Measurements from ENCODE around the gene ATP13A4.
"Not testable (repeated sequence)": the region's sequence is repeated elsewhere in the genome, so short reads cannot be mapped to it uniquely, and the experiment has no call there.

ATP13A4 gene

DNA sequence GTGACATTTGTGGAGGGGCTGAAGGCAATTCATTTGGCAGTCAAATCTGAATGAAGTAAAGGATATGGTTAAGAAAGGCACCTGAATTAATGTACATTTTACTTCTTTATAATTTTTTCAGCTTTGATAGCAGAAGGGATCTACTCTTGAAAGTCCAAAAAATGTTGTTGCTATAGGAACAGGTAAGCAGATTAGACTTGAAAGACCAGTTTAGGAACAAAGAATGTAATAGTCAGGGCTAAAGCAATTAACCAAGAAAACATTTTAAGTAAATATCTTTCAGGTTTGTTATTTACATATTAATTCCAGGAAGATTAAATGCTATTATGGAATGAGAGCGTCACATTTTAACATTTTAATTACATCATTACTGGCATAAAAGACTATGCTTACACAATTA, 1.1 kb downstream of the ATP13A4 start:
- no peak for DNase-seq

DNA sequence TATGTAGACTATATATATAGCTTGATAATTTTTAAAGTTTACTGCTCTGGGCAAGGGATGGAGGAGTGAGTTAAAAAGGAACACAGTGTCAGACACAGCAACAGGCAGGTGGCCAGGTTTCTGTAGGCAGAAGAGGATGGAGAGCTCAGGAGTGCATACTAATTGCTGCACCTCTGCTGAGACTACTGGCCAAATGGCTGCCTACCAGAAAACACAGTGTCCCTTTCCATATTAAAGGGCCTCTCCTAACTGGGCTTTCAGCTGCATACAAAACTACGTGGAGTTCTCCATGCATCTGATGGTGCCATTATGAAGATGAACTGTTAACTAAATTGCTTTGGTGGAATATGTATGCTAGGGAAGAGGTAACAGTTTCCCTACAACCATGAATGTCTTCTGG, 1.8 kb downstream of the ATP13A4 start:
- DNase-seq = no peak

DNA sequence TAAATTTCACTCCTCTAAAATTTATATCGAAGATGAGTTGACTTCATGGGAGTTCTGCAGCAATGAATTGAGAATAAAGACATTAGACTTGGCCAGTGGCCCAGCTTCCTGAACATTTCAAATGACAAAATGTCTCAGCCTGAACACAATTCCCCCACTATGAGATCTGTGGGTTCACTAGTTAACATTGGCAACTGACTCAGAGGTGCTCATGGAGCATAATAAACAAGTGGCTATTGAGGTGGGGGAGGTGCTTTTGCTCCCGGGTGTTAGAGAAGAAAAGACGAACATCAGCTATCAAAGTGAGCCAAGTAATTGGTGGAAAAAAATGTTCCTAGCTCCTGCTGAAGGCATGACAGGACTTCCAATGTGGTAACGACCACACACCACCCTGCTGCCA, 6.3 kb downstream of the ATP13A4 start:
- no peak for DNase-seq

DNA sequence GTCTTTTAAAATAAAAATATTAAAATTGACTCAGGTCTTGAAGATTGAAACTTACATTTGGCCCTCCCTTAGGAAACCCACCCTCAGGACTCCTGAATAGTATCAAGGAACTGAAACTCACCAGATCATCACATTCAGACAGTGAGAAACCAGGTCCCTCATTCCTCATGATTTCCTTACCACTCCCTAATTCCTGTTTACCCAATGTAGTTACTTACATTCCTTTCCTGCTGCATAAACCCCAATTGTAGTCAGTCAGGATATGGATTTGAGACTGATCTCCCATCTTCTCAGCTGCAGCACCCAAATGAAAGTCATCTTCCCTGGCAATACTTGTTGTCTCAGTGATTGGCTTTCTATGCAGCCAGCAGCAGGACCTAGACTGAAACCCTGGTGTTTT, 8.6 kb downstream of the ATP13A4 start:
- DNase-seq = no peak

DNA sequence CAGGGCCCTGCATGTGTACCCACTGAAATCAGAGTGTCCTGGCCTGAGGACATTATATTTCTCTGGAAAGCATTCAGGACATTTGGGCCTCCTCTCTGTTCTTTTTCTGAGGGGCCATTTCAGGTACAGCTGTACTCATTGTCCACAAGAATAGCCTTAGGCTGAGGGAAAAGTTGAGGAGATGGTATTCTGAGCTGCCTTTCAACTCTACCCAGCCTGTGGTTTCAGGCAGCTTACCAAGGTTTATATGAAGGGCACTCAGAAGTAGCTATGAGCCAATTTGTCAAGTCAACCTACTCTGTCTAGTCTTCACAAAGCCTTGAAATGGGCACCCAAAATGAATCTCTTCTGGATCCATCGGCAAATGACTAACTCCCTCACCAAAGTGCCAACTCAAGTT, 9.4 kb downstream of the ATP13A4 start:
- DNase-seq = no peak

DNA sequence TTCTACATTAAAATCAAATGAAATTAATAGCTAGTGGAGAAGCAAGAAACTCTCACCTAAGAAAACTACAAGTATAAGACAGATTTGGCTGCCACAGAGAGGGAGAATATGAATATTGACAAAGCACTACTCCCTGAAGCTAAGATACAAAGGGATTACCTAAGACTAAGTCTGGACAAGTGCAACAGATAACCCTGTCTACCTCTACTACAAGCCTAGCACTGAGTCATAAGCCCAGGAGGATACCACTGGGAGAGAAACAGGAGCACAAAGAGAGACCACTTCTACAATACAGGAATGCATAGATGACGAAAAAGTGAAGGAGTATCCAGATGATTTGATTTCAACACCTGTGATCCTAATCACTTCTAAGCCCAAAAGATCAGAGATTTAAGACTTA, 10.4 kb downstream of the ATP13A4 start:
- DNase-seq = no peak

DNA sequence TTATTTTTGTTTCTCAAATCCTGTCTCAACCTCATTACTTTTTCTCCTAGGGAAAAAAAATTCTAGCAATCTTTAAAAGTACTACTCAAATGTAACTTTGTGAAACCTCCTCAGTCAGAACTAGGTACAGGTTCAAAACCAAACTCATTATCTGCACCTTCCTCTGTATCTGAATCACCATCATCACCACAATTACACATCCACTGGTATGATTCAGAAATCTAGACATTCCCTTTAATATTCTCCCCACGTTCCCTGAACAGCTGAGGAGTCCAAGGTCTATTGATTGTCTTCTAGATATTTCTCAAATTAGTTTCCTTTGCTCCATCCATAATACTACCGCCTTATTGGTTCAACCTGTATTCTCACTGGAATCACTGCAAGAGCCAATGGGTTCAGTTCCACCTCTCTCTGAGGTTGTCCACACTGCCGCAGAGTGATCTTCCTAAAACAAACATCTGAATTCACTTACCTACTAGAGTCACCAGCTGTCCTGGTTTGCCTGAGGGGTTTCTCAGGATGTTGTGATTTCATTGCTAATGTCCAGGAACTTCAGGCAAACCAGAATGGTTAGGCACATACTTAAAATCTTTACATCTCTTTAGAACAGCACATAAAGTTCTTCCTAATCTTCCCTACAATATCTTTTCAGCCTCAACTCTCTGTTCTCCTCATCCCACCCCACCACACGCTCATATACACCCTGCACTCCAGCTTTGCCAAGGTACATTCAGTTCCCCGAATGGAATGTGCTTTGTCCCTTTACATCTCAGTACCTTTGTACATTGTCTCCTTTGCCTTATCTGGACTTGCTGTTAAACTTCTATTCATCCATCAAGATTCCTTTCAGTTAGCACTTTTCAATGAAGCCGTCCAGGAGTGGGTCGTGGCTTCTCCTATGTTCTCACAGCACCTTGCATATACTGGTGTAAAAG, 24.2 kb downstream of the ATP13A4 start:
- DNase-seq = no peak

DNA sequence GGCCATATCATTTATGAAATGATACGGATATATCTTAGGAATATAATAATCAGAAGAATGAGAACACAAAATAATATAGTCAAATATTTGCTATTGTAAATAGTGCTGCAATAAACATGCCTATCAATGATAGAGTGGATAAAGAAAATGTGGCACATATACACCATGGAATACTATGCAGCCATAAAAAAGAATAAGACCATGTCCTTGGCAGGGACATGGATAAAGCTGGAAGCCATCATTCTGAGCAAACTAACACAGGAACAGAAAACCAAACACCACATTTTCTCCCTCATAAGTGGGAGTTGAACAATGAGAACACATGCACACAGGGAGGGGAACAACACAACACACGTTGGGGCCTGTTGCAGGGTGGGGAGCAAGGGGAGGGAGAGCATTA, 28.6 kb downstream of the ATP13A4 start:
- DNase-seq = not testable (repeated sequence)

DNA sequence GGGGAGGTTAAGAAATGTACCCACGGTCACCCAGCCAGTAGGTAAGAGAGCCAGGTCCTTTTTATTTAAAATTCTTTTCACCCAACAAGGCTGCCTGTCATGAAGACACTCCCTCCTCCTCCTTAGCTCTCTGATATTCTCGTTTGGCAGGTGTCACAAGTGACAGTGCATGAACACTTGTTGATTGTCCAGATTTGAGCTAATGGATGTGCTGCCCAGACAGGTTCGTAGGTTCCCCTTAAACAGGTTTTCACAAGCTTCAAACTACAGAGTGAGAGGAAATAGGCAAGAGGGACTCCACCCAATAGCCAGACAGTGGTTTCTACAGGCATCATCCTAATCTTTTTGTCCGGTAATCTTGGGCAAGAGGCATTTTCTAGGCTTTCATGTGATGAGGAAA, 32.2 kb downstream of the ATP13A4 start:
- DNase-seq = no peak

DNA sequence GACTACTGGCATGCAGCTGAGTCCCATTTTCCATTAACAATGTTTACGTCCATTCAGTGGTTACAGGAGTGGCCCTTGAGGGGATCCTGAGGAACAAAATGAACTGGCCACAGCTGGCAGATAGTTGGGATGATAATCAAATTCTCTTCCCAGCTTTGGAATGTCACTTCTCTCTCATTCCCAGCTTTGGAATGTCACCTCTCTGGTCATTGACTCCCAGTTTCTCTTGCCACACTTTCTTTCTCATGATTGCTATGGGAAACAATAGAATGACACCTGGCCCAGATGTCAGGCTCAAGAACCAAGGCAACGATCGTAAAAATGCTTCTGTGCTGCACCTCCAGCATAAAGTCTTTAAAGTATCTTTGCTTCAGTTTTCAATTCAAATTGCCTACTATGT, 34.0 kb downstream of the ATP13A4 start:
- DNase-seq = no peak

DNA sequence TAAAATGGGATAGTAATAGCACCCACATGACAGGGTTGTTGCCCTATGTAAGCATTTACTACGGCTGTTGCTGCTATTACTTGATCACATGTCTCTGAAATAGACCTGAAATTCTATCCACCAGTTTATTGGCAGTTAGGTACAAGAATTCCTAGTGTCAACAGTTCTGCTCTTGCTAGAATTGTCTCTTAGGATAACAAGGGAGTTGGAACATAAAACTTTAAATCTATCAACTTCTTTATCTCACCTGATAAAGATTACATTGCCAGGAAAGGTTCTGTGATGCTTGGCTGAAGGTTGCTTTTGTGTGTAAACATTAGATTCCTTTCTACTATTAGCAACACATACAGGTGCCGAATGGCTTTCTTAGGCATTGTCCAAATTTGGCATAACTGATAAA, 38.7 kb downstream of the ATP13A4 start:
- DNase-seq = no peak

DNA sequence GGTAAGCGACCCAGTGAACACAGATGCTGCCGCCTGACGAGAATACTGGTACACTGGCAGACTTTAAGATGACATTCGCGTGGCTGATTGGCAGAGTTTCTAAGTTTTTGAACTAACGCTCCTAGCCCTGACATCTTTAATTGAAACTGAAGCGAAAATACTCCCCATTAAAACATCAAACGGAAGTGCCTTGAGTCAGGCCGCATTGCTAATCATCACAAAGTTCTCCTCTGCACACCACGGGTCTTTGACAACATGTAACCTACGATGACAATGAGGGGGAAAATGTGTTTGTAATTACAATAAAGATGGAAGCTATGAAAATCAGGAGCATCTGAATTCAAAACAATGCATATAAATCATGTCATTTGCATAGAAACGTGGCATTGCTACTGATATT, 44.5 kb downstream of the ATP13A4 start:
- no peak for DNase-seq

DNA sequence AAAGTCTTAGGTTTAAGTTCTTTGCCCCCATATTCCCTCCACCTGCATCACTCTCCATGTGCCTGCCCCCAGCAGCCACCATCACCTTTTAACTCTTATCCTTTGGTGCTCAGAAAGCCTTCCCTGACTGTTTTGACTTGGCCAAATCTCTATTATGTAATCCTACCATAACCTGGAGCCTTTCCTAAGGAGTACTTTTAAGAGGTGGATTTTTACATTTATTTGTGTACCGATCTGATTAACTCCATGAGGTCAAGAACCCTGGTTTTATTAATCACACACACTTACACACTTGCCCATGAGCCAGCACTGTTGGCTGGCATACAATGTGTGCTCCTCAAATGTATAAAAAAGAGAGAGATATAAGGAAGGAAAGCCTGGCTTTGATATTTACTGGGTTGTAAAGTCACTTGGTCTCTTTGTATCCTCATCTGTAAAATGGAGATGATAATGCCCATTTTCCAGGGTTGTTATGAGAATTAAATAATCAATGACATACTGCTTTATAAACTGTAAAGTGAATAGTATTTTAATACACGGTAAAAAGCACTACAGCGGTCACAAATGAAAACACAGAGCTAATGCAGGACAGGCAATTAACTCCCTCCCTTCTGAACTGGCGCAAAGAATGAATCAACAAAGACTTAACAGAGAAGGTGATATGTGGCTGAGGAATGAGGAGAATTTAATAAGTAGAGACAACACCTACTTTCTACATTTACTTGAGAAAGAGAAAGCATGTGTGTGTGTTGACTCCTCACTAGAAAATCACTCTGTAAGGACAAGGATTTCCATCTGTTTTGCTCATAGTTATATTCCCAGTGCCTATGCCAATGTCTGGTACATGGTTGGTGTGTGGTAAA, 45.4 kb downstream of the ATP13A4 start:
- no peak for DNase-seq

DNA sequence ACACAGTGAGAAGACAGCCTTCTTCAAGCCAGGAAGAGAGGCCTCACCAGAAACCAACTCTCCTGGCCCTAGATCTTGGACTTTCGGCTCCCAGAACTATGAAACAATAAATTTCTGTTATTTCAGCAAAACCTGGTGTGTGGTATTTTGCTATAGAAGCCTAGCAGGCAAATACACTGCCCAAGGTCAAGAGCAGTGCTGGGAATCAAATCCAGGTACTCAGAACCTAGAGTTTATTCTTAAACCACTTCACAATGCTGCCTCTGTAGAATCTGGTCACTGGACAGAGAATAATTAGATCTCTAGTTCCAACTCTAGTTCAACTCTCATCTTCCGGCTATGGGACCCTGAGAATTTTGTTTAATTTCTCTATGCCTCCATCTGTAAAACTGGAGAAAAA, 46.6 kb downstream of the ATP13A4 start:
- DNase-seq = no peak

DNA sequence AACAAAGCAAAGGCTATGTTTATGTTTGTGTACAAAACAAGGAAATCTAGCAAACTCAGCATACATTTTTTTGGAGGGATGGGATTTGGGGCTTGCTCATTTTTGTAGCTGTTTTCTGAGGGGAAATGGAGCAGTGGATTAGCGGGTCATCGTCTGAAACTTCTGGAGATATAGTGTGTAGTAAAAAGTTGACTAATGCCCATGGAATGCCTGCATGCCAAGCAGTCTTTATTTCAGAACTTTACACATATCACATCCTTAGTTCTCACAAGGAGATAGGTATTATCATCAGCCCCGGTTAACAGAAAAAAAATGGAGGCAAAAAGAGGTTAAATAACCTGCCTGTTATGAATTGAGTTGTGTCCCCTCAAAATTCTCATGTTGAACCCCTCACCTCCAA, 47.1 kb downstream of the ATP13A4 start:
- DNase-seq = no peak

DNA sequence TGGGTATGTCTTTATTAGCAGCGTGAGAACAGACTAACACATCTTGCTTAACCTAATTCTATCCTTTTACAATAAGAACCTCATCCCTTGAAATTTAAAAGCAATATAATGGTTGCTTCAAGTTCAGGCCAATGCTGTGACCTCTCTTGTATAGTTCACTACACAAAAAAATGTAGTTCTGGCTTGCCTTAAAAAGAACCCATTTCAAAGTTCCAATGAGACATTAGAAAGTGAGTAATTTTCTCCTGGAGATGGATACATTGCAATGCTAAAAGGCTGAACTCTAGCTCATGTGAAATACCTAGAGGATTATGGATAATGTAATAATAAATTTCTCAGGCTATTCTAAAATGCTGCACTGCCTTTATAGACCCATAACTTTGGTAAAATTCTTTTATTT, 47.8 kb downstream of the ATP13A4 start:
- no peak for DNase-seq

DNA sequence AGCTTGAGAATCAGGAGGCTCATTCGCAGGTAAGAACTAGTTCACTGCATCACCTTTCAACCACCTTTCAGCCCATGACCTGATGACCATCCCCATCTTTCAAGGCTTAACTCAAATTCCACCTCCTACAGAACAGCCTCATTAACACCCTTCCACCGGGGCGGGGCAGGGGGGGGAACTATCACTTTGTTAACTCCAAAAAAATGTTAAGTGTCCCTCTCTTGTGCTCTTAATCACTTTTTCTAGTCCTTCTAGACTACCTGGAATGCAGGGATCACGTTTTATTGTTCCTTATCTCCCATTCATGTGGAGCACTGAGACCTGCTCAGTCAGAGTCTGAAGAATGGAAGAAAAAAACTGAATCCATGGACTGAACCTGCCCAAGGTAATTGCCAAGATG, 51.8 kb downstream of the ATP13A4 start:
- DNase-seq = no peak

DNA sequence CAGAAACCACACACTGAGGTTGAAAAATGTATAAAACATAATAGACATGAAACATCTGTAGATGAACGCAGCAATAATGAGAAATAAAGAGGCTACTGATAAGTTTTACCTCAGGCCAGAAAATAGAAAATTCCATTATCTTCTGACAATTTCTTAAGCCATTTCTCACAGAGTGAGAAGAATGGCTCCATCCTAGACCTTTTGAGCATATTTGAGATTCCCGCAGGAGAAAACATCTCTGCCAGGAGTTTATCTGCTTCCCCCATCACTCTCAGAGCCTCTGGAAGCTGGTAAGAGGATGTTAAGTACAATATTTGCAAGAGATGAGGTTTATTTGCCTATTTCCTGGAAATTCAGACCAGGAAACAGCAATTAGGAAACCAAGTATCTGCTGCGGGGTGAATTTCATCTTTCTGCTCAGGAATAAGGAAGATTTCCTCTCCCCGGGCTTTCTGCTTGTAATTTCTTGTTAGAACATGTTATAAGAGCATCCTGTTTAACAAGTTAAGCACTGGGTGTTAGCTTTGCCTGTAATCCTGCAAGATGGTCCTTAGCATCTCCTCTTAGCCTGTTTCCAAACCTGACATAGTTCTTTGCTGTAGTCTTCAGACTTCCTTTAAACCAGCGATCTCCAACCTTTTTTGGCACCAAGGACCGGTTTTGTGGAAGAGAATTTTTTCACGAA, 54.8 kb downstream of the ATP13A4 start:
- DNase-seq = no peak

DNA sequence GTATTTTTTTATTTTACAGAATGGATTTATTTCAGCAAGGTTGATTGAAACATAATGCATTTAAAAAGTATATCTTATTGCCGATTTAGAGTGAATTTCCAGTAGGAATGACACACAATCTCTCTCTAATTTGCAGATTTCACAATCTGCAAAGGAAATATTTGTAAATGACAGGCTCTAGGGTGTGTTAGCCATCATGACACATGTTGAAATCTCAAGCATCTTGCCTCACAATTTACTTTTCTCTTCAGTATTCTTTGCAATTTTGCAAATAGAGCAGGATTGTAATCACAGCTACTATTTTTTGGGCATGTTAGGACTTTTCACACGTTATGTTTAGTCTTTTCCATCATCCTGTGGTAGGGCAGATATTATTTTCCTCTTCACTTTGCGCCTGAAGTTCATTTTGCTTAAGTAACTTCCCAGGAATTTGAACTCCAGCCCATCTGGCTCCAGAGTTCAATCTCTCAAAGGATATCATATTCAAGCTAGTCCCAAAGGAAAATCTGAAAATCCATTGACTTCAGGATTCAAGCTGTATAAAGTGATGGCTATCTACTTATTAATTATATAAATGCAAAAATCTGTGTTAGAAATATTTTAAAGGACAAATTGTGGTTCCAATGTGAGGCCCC, 55.4 kb downstream of the ATP13A4 start:
- DNase-seq = no peak

DNA sequence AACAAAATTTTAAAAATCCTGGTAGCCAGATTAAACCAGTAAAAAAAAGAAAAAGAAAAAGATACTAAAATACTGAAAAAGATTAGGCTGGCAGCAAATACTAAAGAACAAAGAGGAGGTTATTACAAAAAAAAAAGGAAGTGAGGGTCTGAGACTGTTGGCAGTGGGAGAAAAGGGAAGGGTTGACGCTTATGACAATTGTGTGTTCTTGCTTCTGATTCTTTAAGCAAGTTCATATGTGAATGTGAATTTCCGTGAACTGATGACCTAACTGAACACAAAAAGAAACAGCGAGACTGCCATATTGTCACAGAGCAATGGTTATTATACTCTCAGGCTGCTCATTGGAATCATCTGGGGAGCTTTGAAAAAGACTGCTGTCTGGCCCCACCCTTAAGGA, 56.5 kb downstream of the ATP13A4 start:
- DNase-seq = no peak

DNA sequence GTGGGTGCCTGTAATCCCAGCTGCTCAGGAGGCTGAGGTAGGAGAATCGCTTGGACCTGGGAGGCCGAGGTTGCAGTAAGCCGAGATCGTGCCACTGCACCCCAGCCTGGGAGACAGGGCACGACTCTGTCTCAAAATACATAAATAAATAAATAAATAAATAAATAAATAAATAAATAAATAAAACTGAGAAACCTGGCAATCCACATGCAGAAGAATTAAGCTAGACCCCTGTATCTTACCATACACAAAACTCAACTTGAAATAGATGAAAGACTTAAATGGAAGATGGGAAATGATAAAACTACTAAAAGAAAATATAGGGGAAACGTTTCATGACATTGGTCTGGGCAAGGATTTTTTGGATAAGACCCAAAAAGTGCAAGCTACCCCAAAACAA, 58.0 kb downstream of the ATP13A4 start:
- DNase-seq = no peak

DNA sequence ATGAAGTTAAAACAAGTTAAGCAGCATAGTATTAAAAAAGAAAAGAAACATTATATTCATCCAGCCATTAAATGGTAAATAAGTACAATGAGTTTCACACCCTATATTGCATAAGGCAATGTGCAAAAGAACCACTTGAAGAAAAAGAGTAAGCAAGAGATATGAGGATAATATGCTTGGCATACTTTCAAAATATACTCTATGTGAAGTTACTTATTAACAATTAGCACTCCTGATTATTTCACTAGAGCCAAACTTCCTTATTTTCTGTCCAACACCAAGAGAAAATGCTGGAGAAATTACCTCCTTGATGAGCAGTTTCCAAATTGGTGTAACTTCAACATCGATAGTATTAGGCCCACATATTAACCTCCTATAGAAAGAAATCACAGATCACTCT, 63.7 kb downstream of the ATP13A4 start:
- DNase-seq = no peak

DNA sequence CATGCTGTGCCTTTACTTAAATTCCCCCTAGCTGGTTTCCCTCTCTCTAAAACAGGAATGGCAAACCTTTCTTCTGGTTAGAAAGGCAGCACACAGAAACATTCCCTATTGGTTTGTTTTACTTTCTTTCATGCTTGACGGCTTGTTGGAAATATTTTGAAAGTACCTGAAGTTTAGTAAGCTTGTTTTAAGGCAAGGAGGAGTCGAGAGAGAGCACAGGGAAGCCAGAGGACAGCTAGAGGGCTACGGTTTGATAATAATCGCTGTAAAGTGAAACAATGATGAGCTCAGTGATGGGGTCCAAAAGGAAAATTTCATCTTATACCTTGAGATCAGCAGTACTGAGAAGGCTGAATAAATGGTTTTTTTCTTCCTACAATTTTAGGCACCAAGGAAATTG, 64.1 kb downstream of the ATP13A4 start:
- DNase-seq = no peak

Measured in CD4-positive, alpha-beta T cell treated with Interleukin-4 for 4 hours (primary cell).